ENCODE measurements around the gene ARHGAP6.

The ARHGAP6 gene

GRCh38 chrX:11445540-11445939 lies 220.2 kb downstream of the ARHGAP6 start:
- TF ChIP-seq, protein P1, sequence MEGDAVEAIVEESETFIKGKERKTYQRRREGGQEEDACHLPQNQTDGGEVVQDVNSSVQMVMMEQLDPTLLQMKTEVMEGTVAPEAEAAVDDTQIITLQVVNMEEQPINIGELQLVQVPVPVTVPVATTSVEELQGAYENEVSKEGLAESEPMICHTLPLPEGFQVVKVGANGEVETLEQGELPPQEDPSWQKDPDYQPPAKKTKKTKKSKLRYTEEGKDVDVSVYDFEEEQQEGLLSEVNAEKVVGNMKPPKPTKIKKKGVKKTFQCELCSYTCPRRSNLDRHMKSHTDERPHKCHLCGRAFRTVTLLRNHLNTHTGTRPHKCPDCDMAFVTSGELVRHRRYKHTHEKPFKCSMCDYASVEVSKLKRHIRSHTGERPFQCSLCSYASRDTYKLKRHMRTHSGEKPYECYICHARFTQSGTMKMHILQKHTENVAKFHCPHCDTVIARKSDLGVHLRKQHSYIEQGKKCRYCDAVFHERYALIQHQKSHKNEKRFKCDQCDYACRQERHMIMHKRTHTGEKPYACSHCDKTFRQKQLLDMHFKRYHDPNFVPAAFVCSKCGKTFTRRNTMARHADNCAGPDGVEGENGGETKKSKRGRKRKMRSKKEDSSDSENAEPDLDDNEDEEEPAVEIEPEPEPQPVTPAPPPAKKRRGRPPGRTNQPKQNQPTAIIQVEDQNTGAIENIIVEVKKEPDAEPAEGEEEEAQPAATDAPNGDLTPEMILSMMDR (IDR thresholded peaks at IDR 0.05; ENCODE audit: low read length), result peak; percentile 52
- TF ChIP-seq EZH2 (optimal IDR thresholded peaks at IDR 0.05; ENCODE audit: low read depth, low read length), result no peak
- no peaks in the 10 kb centered on the region for H3F3A ChIP-seq (ENCODE audit: insufficient read depth, low read length)
- H3K36me3 ChIP-seq (replicated peaks; ENCODE audit: insufficient read depth, low read length), result no peaks in the 10 kb centered on the region
- H3K79me2 ChIP-seq (ENCODE audit: low read length), result no peaks in the 10 kb centered on the region
- H2AFZ ChIP-seq (ENCODE audit: low read length), result no peak overlapping the region
- peak; percentile 40 for DNase-seq
- no peak overlapping the region for H3K9ac ChIP-seq (ENCODE audit: low read length)
- no peaks in the 10 kb centered on the region for H3K27me3 ChIP-seq (replicated peaks; ENCODE audit: insufficient read depth, low read length)
- no peaks in the 10 kb centered on the region for H3K4me1 ChIP-seq (ENCODE audit: low read length)
- H3K4me2 ChIP-seq (ENCODE audit: low read depth, low read length), result no peak overlapping the region
- no peak overlapping the region for H3K27ac ChIP-seq (ENCODE audit: low read length)
- H3K9me2 ChIP-seq (replicated peaks; ENCODE audit: insufficient read depth, low read length), result no peaks in the 10 kb centered on the region
- H4K20me1 ChIP-seq (ENCODE audit: insufficient read depth, low read length), result no peaks in the 10 kb centered on the region
- no peaks in the 10 kb centered on the region for H3K9me3 ChIP-seq (replicated peaks; ENCODE audit: insufficient read depth, low read length)
- no peak overlapping the region for H3K4me3 ChIP-seq (ENCODE audit: low read length)

DNA sequence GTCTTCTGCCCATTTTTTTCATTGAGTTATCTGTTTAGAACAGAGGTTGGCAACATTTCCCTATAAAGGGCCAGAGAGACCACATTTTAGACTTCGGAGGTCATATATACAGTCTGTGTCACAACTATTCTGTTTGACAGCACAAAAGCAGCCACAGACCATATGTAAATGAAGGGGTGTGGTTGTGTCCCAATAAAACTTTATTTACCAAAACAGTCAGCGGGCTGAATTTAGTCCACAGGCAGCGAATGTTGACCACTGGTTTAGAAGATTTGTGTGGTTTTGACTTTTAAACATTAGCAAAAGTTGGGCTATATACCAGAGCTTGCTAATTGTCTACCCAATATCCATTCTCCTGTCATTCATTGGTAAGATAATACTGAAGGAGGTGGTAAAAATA lies 221.7 kb downstream of the ARHGAP6 start:
- Histone ChIP-seq H3K4me3 (ENCODE audit: low read length) (no peak overlapping the region), H4K20me1 (ENCODE audit: insufficient read depth, low read length) (no peaks in the 10 kb centered on the region), H2AFZ (ENCODE audit: low read length) (no peak overlapping the region), H3K36me3 (replicated peaks; ENCODE audit: insufficient read depth, low read length) (no peaks in the 10 kb centered on the region), H3K4me1 (ENCODE audit: low read length) (peaks cover 3% of the 10 kb centered on the region; the same call in 1 of the 2 replicates), H3K4me2 (ENCODE audit: low read depth, low read length) (no peak overlapping the region), H3K9ac (ENCODE audit: low read length) (no peak overlapping the region), H3K27ac (ENCODE audit: low read length) (no peak overlapping the region), H3K9me3 (replicated peaks; ENCODE audit: insufficient read depth, low read length) (no peaks in the 10 kb centered on the region), H3K79me2 (ENCODE audit: low read length) (no peaks in the 10 kb centered on the region), H3K27me3 (replicated peaks; ENCODE audit: insufficient read depth, low read length) (no peaks in the 10 kb centered on the region), H3K9me2 (replicated peaks; ENCODE audit: insufficient read depth, low read length) (no peaks in the 10 kb centered on the region), H3F3A (ENCODE audit: insufficient read depth, low read length) (no peaks in the 10 kb centered on the region)
- TF ChIP-seq EZH2phosphoT487 (IDR thresholded peaks at IDR 0.05; ENCODE audit: low read length), result no peak
- no peak for TF ChIP-seq EZH2 (optimal IDR thresholded peaks at IDR 0.05; ENCODE audit: low read depth, low read length)
- TF ChIP-seq, protein P1 (IDR thresholded peaks at IDR 0.05; ENCODE audit: low read length), result no peak
- no peak for DNase-seq

GRCh38 chrX:11439846-11440245 lies 225.9 kb downstream of the ARHGAP6 start:
- H2AFZ ChIP-seq (ENCODE audit: low read length), result no peak overlapping the region
- H3K9me2 ChIP-seq (replicated peaks; ENCODE audit: insufficient read depth, low read length), result no peaks in the 10 kb centered on the region
- no peak overlapping the region for H3K9ac ChIP-seq (ENCODE audit: low read length)
- H3K4me2 ChIP-seq (ENCODE audit: low read depth, low read length), result no peak overlapping the region
- H3K36me3 ChIP-seq (replicated peaks; ENCODE audit: insufficient read depth, low read length), result no peaks in the 10 kb centered on the region
- no peak overlapping the region for H3K27ac ChIP-seq (ENCODE audit: low read length)
- H3K27me3 ChIP-seq (replicated peaks; ENCODE audit: insufficient read depth, low read length), result no peaks in the 10 kb centered on the region
- no peaks in the 10 kb centered on the region for H3K79me2 ChIP-seq (ENCODE audit: low read length)
- TF ChIP-seq, protein P1 (IDR thresholded peaks at IDR 0.05; ENCODE audit: low read length), result no peak
- TF ChIP-seq EZH2 (optimal IDR thresholded peaks at IDR 0.05; ENCODE audit: low read depth, low read length) (no peak), EZH2phosphoT487 (IDR thresholded peaks at IDR 0.05; ENCODE audit: low read length) (no peak)
- no peak overlapping the region for H3K4me3 ChIP-seq (ENCODE audit: low read length)
- H3F3A ChIP-seq (ENCODE audit: insufficient read depth, low read length), result no peaks in the 10 kb centered on the region
- no peaks in the 10 kb centered on the region for H3K9me3 ChIP-seq (replicated peaks; ENCODE audit: insufficient read depth, low read length)
- no peak for DNase-seq
- no peaks in the 10 kb centered on the region for H4K20me1 ChIP-seq (ENCODE audit: insufficient read depth, low read length)
- H3K4me1 ChIP-seq (ENCODE audit: low read length), result peaks cover 37% of the 10 kb centered on the region
